Endothelial cell (in vitro differentiated cells): Measurements from ENCODE around the gene PRMT3. TPM values are rescaled to one million over a fixed set of nuclear protein-coding genes. Genes with fewer than 3 reads are reported as not detected.

ENCODE experiments used
- DNase-seq: peaks from one replicate; pipeline ENCODE4 v3.0.0; 2021; ENCODE audit warnings: low spot score
- H3K27ac Mint-ChIP-seq: one replicate; pipeline ENCODE4 v1.8.0; 2021; ENCODE audit warnings: mixed read lengths, inconsistent platforms; ENCODE audit not compliant: unreplicated experiment
- H3K27me3 Mint-ChIP-seq: one replicate; pipeline ENCODE4 v1.8.0; 2021; ENCODE audit warnings: mild to moderate bottlenecking, moderate library complexity, mixed read lengths, inconsistent platforms; ENCODE audit not compliant: unreplicated experiment
- H3K36me3 Mint-ChIP-seq: one replicate; pipeline ENCODE4 v1.8.0; 2021; ENCODE audit warnings: mild to moderate bottlenecking, low read depth, mixed read lengths, inconsistent platforms; ENCODE audit not compliant: unreplicated experiment
- H3K4me1 Mint-ChIP-seq: one replicate; pipeline ENCODE4 v1.8.0; 2021; ENCODE audit warnings: mild to moderate bottlenecking, mixed read lengths, inconsistent platforms; ENCODE audit not compliant: unreplicated experiment
- H3K4me3 Mint-ChIP-seq: one replicate; pipeline ENCODE4 v1.8.0; 2021; ENCODE audit warnings: mild to moderate bottlenecking, mixed read lengths, inconsistent platforms; ENCODE audit not compliant: unreplicated experiment
- H3K9me3 Mint-ChIP-seq: one replicate; pipeline ENCODE4 v1.8.0; 2021; ENCODE audit warnings: mixed read lengths, inconsistent platforms; ENCODE audit not compliant: unreplicated experiment
- CTCF ChIP-seq: fragments of 200-600 bp; sonication (generic); IDR thresholded peaks from one replicate; pipeline ENCODE4 v1.5.0; 2021; ENCODE audit warnings: antibody characterized with exemption; ENCODE audit not compliant: unreplicated experiment
- total RNA-seq: library from RNA; stranded (reverse); fragmentation: NEBNext Ultra II Directional; extraction: Animal tissue kit (Norgen Biotek cat#: 25700); gene quantifications from one replicate; pipeline ENCODE4 v1.2.1, GENCODE V29; 2021; ENCODE audit not compliant: unreplicated experiment

Gene PRMT3
- total RNA-seq, 1 donor from 2014 or later = 5.4 TPM

- Mint-ChIP-seq H3K36me3 (no peaks in the 10 kb centered on the region), H3K27ac (no peak overlapping the region), H3K27me3 (no peaks in the 10 kb centered on the region), H3K4me3 (no peak overlapping the region), H3K9me3 (no peaks in the 10 kb centered on the region), H3K4me1 (peaks cover 6% of the 10 kb centered on the region)
- no peak for TF ChIP-seq CTCF
- DNase-seq = no peak
Measured at GRCh38 chr11:20368438-20368837, 19.1 kb upstream of the PRMT3 start.

- Mint-ChIP-seq H3K4me1 (no peaks in the 10 kb centered on the region), H3K27me3 (no peaks in the 10 kb centered on the region), H3K9me3 (no peaks in the 10 kb centered on the region), H3K36me3 (no peaks in the 10 kb centered on the region), H3K4me3 (no peak overlapping the region), H3K27ac (no peak overlapping the region)
- DNase-seq = no peak
- TF ChIP-seq CTCF = no peak
Measured at GRCh38 chr11:20369826-20370225, 17.7 kb upstream of the PRMT3 start.

GRCh38 chr11:20372081-20372626 lies 15.4 kb upstream of the PRMT3 start:
- no peak overlapping the region for H3K27ac Mint-ChIP-seq
- no peaks in the 10 kb centered on the region for H3K4me1 Mint-ChIP-seq
- H3K36me3 Mint-ChIP-seq = no peaks in the 10 kb centered on the region
- no peaks in the 10 kb centered on the region for H3K27me3 Mint-ChIP-seq
- H3K4me3 Mint-ChIP-seq = no peak overlapping the region
- TF ChIP-seq CTCF = no peak
- no peaks in the 10 kb centered on the region for H3K9me3 Mint-ChIP-seq
- no peak for DNase-seq

- Mint-ChIP-seq H3K27me3 (no peaks in the 10 kb centered on the region), H3K36me3 (no peaks in the 10 kb centered on the region), H3K4me1 (no peaks in the 10 kb centered on the region), H3K4me3 (no peak overlapping the region), H3K9me3 (no peaks in the 10 kb centered on the region), H3K27ac (no peak overlapping the region)
- no peak for DNase-seq
- no peak for TF ChIP-seq CTCF
Measured at GRCh38 chr11:20373147-20373546, 14.4 kb upstream of the PRMT3 start.

- H3K4me3 Mint-ChIP-seq = no peak overlapping the region
- no peak for DNase-seq
Measured at GRCh38 chr11:20373568-20374209, 13.8 kb upstream of the PRMT3 start.

More at GRCh38 chr11:20373568-20374209, 13.8 kb upstream of the PRMT3 start:
- no peak for TF ChIP-seq CTCF
- no peak overlapping the region for H3K27ac Mint-ChIP-seq
- H3K36me3 Mint-ChIP-seq = no peaks in the 10 kb centered on the region
- H3K4me1 Mint-ChIP-seq = no peaks in the 10 kb centered on the region
- no peaks in the 10 kb centered on the region for H3K9me3 Mint-ChIP-seq
- H3K27me3 Mint-ChIP-seq = no peaks in the 10 kb centered on the region
